IPS DF 19.7 (cell line): ENCODE results near the gene RAPGEF5.

Experiments
- DNase-seq: peaks from one replicate; pipeline ENCODE4 v3.0.0-alpha.2; 2013; ENCODE audit warnings: low read depth, low spot score

The RAPGEF5 gene

DNA sequence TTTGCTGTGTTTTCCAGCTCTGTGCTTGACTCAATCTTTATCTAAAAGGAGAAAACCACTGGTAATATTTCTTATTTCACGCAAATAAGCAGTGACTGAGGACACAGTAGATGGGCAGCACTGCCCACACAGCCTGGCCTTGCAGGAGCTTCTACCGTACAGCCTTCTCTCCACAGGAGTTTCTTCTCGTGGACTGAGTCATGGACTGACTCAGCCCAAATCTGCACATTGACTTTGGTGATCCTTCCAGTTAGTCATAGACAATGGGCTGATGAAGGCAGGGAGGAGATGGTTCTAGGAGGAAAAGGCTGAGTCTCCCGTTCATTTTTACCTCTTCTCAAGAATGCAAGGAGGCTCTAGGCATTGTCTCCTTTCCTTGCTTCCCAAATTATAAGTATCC lies 200.7 kb downstream of the RAPGEF5 start:
- no peak for DNase-seq

DNA sequence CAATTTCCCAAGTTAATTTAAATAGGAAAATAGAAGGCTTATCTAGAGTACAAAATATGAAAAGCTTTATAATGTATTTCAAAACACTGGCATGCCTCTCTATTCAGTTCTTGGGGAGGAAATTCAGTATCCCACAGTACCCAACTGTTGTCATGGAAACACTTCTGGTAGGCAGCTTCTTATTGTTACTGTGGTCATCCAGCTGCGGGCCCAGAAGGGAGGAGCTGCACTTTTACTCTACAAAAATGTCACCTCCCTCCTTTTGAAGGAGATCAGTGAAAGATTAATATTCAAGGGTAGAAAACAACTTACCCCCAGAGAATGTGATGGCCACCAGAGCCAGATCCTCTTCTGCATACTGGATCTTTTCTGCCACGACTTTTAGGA lies 202.8 kb downstream of the RAPGEF5 start:
- no peak for DNase-seq

DNA sequence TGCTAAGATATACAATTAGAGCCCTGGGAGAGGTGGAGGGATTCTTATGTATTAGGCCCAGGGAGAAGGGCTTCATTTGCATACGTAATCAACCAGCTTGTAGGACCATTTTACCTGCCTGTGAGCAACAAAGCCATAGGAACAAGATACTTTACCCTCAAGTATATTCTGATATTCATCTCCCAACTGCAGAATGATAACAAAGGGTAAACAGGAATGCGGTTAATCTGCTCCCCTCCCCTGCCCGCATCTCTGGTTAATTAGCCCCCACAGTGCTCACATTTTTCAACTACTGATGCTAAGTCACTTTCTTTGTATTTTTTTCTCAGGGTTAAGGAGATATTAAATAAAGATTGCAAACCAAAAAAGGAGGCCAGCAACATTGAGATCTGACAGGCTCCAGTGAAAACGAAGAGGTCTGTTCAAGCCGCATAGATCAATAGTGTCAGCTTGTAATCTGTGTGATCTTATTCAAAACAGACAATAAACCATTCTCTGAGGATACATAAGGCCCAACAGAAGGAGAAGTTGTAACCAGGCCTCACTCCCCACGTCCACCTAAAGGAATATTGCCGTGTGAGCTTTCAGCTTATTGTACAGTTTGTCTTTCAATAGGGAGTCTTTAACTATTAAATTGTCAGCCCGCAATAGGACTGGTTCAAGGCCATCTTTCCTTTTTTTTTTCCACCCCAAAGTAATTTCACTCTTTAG lies 203.4 kb downstream of the RAPGEF5 start:
- DNase-seq = no peak

DNA sequence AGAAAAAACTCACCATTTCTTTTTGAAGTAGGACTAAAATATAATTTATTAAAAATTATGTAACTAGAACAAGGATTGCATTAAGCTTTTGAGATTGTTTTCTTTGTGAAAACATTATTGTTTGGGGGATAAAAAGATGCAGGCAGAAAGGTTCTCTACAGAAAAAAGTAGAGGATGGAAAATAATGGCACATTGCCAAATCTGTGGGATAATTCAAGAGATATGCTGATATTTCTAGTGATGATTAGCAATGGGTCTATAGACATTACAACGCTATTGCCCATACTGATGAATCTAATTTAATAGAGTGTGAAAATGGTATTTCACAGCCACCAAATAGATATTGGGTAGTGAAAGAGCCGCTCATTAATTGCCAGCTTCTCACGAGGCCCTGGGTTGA lies 204.3 kb downstream of the RAPGEF5 start:
- no peak for DNase-seq

DNA sequence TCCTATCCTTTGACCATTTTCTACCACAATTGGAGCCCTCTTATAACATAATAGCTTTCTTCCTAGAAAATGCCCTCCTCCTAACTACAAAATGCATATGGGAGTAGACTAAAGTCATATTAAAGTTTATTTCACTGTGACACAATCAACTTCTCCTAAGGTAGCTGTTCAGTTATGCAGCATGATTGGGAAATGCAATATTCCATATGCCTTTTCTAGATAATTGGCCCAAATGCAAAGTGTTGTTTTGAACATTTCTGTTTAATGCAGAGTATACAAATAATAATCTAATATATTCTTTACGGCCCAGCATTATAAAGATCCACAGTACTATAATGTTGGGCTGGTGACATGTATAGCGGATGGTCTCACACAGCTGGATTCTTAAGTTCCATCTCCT lies 205.1 kb downstream of the RAPGEF5 start:
- no peak for DNase-seq

DNA sequence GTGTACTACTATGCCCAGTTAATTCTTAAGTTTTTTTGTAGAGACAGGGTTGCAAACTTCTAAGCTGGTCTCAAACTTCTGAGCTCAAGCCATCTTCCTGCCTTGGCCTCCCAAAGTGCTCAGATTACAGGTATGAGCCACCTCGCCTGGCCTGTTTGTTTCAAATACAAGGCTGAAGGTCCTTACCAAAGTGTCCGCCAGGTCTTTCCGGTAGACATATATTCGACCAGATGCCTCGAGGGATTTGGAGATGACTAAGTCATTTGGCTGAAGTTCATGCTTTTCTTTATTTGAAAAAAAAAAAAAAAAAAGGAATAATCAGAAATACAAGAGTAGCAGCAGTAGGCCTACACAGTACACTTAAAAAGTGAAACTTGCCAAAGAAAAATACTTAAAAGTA lies 206.7 kb downstream of the RAPGEF5 start:
- no peak for DNase-seq

DNA sequence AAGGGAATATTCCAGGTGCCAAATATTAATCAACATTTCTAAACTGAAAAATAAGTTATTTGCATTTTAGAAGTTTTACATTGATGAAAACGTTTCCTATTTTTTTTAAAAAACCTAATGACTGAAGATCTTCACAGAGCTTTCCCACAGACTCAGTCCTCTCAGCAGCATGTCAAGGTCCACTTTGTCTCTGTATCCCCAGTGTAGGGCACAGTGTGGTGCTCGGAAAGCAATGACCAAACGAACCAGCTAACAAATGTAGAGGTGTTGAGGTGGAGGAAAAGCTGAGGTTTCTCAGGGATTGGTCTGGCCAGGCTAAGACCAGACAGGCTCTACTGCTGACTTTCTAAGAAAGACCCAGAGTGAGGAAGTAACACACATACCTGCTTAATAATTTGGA lies 209.1 kb downstream of the RAPGEF5 start:
- DNase-seq = no peak

DNA sequence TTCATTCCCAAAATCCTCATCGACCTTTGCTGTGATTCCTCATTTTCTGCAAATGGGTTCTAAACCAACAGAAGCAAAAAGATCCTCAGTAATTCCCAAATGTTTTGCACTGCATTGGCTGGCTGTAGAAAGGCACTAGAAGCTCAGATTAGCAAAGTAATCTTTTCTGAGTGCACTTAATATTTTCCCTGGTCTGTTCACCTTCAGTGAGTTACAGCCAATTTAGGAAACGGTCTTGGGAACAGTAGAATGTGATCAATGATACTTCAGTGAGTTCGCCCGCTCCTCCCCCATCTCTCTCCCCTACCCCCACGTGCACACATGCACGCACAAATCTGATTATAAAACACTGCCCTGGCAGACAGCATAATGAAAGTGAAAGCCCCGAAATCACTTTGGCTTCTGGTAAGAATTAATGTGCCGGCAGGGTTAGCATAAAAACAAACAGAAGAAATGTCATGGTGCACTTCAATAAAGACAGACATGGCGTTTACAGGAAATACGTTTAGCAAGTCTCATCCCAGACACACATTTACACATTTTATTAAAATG lies 209.9 kb downstream of the RAPGEF5 start:
- DNase-seq = no peak

DNA sequence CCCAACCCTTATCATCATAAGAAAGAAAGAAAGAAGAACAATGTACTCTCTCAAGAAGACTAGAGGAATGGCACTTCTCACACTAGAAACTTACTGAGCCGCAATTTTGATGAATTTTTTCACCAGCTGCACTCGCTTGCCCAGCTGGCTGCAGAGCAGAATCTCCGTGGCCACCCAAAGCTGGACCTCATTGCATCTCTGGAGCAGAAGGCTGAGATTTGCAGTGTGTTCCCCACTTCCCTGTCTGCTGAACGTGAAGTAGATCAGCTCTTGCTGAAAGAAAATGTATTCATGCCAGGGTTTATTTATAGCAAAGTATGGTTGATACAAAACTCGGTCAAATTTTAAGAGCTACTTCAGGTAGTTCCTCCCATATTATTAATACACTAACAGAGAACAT lies 212.0 kb downstream of the RAPGEF5 start:
- DNase-seq = no peak

DNA sequence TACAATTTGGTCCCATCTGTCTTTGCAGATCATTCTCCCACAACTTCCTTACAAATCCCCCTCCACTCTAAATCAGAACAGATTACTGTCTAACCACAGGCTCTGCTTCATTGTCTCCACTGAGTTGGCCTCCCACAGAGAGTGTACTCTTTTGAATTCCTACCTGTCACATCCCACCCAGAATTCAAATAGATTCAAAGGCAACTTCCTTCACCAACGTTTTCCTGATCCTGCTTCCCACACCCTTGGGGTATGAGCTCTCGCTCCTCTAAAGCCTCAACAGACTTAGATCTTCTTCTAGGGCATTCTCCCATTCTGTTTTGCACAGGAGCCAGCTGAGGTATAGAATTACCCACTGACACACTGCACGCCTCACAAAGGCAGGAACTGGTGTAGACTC lies 213.5 kb downstream of the RAPGEF5 start:
- DNase-seq = no peak

DNA sequence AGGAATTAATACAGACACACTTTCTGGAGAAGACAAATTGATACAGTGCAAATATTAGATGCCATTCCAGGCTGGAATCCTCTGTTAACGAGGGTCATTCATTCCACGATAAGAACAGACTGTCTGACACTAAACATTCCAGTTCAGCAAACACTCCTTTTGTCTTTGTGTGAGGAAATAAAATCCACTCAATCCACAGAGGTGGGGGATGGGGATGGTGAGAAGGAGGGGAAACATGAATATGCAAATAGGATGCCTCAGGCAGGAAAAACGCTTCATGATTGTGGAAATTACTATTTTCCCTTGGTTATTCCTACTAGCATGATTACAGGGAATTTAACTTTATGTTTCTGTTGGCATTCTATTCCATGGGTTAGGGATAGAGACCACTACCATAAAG lies 214.4 kb downstream of the RAPGEF5 start:
- no peak for DNase-seq

DNA sequence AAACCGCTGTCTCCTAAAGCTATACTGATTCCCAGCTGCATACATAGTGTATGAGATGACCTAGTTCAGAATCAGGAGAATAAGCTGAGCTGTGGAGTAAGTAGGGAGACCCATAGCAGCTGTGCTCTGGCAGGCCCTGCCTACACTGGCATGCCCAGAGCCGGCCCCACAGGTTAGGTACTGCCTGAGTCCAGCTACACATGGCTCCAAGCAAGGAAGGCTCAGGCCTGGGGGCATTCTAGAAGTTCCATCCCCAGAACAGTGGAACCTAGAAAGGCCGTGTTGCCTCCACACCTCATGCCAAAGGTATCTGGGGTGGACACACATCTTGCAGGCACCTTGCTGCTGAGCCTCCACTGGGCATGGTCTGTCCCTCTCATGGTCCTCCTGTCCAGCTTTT lies 215.6 kb downstream of the RAPGEF5 start:
- DNase-seq = no peak

DNA sequence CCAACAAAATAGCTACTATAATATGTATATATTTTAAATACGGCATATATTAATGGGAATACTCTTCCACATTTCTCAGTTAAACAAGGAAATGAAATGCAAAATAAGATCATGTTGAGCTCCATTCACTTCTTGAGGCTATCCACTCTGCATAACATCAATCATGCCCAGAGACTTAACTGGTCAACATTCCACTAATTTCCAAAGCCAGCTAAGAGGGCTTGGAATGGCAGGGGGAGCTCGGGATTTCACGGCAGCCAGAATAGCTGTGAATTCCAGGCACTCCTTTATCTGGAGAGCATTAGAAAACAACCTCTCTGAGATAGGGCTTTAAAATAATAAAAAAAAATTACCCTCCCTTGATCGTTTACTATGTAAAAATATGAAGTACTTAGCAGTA lies 216.4 kb downstream of the RAPGEF5 start:
- DNase-seq = peak; percentile 20

DNA sequence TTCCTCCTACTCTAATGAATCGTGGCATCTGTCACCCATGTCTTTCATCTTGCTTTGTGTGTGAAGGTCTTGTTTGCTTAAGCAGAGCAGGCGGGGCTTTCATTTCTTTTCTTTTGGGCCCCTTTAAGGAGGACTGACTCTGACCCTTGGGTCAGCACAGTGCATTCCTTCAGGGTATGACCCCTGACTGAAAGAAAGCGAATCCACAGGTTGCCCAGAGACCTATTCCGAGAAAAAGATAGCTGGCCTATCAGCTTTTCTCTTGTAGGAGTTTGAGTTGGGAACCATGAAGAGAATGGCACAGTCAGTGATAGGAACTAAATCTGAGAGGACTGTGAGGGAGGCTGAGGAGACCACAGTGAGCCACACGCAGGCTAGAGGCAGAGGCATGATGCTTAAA lies 218.1 kb downstream of the RAPGEF5 start:
- DNase-seq = no peak

DNA sequence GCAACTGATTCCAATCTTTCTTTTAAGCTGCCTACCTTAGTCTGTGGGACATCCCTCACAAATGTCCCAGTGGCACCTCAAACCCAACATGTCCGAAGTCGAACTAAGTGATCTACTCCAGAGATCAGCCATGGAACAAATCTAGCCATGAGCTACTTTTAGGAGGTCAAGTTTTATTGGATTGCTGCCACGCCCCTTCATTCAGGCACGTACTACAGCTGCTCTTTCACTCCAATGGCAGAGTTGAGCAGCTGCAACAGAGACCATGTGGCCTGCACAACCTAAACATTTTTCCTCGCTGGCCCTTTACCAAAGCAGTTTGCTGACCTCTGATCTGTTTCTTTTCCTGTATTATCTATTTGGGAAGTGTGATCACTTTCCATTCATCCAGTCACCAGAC lies 218.8 kb downstream of the RAPGEF5 start:
- no peak for DNase-seq

DNA sequence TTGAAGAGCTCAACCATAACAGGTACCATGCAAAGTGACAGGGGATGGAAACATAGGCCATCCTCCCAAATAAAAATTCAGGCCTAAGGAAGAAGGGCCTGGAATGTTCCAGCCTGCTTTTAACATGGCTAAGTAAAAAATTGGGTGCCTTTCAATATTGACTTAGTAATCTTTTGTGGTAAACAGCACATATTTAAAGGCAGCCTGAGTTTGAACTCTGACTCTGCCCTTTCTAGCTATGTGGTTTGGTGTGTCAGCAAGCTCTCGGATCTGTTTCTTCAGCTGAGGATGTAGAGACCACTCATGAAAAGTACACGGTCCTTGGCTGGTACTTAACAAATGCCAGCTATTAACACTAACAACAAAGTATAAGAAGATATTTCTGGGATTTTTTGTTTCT lies 219.5 kb downstream of the RAPGEF5 start:
- no peak for DNase-seq

DNA sequence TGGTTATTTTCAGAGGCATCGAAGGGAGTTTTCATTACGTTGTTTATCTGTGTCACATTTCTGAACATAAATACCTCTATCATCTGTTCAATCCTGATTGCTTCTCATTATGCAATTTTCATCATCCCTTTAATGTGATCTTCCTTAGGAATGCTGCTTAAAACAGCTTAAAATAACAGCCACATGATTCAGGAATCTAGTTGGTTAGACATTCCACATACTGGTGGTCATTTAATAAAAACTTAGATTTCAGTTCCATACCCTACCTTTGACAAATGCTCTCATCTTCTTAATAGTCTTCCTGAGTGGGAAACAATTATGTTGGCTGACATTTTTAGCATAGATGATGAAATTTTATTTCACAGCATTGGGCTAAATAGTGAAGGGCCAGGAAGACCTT lies 219.9 kb downstream of the RAPGEF5 start:
- no peak for DNase-seq

DNA sequence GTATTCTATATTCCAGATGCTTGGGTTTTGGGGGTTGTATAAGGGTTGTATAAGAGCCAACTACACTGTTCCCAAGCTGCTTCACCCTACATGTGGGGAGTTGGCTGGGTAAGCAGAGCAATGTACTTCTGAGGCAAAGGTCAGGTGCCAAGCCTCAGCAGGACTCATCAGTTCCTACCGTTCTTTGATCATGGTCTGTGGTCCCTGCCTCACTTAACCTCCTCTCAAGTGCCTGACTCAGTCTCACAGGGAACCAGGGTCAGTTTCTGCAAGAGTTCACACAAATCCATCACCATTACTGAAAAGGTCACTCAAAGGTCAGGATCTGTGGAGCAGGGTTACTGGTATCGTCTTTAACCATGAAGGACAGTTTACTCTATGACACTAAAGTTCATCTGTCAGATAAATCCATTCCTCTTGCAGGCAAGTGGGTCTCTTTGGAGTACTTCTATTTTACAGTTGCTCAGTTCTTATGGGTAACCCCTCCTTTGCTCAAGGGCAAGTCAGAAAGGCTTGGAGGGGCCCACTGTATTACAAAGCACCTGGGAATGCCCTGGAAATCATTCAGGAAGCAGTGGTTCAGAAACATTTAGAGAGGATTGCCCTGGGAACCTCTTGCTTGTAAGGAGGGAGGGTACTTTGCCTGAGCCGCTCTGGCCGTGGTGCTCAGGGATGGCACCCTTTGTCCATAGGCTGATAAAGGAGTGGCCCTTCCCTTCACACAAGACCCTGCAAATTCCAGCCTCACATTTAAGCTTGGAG lies 227.0 kb downstream of the RAPGEF5 start:
- no peak for DNase-seq

DNA sequence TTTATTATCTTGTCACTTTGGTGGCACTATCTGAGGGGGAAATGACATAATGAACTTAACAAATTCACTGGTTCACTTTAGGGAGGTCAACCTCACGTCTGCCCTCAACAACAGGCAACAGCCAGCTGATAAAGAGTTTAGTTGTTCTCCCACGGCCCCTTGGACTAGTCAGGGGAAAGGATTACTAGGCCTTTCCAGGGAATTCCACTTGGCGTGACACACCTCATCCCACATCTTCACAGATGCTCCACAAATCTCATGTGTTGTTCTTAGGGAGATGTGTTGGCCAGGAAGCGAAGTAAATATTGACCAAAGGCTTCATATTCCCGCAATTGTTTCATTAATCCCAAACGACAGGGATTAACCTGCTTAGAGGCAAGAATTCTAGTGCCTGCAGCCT lies 227.8 kb downstream of the RAPGEF5 start:
- no peak for DNase-seq

DNA sequence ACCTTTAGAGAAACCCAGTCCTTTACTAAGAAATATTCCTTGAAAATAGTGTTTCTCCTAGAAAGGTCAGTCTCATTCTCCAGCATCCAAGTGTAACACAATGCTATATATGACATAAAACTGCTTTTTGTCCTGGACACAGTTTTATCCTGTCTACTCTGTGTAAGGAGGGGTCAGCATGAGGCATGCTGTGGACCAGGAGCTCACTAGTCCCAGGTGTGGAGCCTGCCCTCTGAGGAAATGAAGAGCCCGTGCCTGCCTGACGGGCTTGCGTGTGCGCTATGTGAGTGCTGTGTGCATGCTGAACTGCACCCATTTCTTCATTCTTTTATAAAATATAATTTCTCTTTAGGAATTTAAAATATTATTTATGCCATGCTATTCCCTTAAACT lies 228.4 kb downstream of the RAPGEF5 start:
- DNase-seq = no peak

DNA sequence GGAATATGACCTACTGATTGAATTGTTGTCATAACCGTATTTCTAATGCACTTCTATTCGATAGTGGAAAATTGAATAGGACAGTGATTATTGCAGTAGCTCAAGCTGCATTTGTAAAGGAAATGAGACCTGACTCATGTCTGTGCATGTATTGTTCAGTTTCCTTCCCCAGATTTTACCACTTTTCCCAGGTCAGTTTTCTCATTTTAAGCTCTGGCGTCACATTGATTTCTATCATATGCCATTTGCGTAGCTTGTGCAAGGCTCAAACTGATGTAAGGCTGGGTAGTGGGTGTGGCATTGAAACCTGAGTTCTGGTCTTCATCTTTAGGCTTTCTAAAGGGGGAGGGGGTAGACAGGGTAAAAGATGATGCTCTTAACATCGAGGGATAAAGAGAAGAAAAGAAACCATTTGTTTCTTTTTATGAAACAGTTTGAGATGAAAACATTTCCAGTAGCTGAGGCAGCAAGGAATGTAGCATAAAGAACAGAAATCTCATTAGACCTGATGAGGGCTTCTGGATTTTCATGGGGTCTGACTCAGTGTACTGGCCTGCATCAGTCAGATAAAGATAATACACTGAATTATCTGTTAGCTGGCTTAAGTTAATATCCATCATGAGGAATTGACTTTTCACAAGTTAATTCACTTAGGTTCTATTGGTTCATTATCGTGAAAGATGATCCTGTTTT lies 229.0 kb downstream of the RAPGEF5 start:
- DNase-seq = no peak

DNA sequence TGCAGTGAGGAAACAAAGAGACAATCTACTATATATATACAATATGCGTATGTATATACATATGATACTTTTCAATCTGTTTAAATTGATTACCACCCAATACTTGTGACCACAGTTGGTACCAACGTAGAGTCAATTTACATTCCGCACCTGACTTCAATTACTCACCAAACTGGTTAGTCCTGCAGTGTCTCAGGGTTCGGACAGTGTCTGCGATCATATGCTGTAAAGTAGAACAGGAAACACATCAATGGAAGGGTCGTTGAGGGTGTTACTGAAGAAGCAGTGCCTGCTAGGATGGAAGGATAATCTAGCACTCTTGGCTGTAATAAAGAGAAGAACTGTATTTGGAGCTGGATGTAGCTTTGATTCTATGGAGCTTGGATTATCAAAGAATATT lies 231.5 kb downstream of the RAPGEF5 start:
- no peak for DNase-seq

DNA sequence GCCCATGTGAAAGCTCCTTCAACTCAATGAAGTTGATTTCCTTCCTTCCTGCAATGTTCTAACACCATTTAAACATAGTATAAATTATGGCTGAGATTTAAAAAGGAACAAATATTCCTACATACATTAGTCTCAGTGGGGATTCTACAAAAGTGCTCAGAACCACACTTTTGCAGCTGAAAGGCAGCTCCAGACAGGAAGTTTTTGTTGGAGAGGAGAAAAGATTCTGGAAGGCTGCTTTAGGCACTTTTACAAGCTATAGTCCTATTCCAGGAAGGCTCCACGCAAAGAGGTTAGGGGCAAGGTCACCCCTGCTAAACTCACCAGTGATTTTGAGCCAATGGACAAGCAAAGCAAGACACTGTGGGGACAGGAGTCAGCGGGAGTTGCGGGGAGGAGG lies 232.0 kb downstream of the RAPGEF5 start:
- DNase-seq = no peak
